ENCODE results near the gene CCNL2.
"Not testable (repeated sequence)": the region's sequence is repeated elsewhere in the genome, so short reads cannot be mapped to it uniquely, and the experiment has no call there.

CCNL2 gene

DNA sequence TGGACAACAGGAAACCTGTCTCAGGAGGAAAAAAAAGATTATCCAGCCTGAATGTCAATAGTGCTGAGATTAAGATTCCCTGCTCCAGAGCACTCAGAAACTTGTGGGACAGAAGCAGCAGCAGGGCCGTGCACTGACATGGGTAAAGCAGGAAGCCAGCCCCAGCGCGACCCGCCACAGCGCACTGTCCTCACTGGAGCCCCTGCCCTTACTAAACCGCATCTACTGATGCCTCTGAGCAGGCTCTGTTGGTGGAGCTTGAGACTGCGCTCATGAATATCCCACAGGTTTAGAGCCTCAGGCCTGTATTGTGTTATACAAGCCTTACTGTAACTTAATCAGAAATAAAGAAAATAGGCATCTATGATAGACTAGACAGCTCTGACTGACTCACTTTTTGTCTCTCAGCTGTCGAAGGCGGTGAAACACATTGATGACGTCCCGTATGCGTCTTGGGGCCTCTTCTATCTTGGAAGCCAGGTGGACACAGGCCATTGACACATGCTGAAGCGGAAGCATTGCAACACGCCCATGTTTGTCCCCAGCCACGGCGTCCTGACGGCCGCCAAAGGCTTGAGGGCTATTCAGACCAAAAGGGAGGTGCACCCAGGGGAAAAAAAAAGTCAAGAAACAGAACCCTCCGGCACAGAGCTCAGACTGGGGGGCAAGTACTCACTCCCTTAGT, 1.2 kb downstream of the CCNL2 start:
- DNase-seq: no peak

DNA sequence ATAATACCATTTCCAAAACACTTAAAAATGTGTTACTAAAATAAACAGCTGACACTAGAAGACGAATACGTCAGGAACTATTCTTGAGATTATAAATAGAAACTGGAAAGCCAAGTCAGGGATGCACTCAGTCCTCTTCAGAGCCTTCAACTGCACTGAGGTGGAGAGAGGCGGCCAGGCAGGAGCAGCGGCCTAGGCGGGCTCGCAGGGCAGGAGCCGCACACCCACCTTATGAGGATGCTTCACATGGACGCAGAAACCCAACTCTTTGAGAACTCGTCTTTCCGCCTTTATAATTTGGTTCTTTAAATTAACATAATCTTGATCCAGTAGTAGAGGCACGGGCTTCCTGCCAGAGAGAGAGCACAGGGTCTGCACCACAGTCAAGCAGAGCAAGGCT, 4.0 kb downstream of the CCNL2 start:
- no peak for DNase-seq

DNA sequence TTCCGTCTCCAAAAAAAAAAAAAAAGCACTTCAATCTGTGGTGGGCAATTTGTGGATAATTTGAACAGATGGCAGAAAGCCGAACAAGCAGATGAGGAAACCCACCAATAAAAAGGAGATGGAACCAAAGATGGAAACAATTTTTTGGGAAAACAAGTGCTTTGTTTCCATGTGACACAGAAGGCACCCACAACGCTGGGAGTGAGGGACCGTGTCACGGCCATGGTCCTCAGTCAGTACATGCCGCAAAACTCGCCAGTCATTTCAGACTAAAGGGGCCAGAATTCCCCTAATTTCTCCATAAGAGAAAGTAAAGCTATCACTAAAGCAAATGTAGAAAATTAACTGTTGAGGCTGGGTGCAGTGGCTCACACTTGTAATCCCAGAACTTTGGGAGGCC, 5.0 kb downstream of the CCNL2 start:
- DNase-seq: no peak

DNA sequence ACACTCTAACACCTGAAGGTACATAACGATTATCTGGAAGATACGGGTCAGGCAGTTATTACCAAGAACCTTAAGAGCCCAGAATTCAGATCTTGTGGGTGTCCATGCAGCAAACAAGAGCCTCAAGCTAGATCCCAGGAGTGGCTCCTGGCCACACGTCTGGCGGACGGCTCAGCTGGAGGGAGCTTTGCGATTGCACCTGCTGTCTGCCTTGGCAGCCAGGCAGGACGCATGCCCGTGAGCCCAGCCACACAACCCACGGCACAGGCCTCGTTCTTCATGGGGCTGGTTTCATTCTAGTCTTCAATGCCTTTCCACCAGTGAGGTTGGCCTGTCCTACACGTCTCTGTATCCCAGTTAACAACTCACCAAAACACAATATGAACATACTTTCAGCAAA, 5.7 kb downstream of the CCNL2 start:
- DNase-seq: no peak

DNA sequence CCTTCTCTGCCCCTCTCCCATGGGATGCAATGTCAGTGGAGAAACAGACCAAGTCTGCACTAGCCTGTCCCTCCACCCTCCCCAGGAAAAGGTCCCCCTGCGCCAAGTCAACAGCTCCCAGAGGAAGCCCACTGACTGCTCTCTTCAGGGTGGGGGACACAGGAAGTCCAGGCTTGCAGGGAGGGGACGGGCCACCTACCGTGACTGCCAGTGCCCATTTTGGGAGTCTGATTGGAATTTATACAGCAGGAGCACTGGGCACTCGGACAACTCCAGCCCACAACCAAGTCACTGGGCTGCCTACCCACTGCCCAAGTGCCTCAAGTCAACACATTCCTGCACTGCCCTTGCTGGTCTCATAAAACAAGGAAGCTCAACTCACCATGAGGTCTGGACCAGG, 6.1 kb downstream of the CCNL2 start:
- DNase-seq: no peak

DNA sequence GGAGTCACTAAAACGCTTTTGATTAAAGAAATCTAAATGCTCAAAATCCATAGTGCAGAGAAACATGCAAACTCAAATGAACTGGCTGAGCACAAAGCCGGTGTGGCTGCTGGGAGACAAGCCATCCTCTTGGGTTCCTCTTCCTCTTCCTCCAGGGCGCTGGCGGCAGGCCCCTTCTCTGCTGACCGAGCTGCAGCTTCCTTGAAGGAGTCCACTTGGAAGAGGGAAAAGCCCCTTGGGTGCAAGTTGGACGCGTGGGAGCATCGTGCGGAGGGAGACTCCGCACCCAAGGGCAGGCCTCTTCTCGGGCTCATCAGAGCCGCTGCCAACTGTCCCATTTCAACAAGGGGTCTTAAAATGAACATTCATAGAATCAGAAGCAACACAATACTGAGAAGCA, 7.9 kb downstream of the CCNL2 start:
- DNase-seq: no peak

DNA sequence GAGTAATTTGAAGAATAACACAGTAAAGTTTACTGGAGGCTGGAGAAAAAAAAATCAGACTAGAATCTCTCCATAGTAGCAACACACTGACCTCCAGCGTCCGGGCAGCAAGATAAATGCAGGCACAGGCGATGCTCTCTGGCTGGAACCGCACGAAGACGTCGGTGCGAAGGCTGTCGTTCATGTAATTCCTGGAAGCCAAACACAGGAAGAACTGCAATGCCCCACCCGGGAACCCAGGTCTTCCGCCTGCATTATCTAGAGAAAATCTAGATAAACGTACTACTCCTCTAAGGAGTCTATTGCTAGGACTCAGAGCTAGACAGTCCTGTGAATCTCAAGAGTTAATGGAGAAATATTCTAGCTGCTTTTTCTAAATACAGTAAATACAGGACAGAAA, 8.5 kb downstream of the CCNL2 start:
- no peak for DNase-seq

DNA sequence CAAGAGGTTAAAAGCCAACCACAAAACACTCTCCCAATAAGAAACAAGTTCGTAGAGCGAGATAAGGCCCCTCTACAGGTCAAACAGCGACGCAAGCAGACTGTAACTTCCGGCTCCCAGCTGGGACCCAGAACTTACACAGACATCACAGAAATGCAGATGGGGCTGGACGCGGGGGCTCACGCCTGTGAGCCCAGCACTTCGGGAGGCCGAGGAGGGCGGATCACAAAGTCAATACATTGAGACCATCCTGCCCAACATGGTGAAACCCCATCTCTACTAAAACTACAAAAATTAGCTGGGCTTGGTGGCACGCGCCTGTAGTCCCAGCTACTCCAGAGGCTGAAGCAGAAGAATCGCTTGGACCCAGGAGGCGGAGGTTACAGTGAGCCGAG, 11.1 kb downstream of the CCNL2 start:
- no peak for DNase-seq

DNA sequence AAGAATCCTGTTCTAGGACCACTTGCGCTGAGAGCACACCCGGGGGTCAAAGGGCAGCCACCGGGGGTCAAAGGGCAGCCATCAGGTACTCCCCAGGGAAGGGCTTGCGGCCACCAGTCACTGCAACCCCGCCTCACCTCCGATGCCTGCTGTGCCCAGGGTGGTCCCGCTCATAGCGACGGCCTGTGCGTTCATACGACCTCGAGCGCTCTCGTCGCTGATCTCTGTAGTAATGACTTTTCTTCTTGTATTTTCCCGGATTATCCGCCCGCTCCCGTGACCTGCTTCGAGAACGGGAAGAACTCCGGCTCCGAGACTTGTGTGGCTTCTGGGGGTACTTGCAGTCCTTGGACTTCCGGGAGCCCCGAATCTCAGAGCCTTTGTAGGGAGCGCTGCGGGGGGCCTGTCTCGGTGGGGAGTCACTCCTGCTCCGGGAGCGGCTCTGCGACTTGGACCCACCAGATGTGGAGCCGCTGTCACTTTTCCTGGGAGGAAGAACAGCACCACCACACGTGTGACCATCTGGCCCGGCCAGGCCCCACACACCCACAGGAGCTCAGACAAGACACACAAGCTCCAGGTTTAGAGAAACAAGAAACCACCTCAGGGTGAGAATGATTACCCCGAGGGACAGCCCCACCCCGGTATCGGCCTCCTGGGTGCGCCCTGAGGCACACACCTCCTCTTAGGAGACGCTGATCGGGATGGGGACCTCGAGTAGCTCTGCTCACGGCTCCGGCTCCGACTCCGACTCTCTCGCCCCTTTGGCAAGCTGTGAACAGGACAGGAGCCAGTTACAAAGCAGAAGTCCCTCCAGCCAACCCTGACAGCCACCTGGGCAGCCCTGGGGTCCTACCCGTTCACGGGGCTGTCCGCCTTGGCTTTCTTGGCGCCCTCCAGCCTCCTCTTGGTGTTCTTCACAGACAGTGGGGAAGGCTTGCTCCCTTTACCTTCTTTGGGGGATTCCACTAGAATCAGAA, 11.7 kb downstream of the CCNL2 start:
- DNase-seq: no peak

DNA sequence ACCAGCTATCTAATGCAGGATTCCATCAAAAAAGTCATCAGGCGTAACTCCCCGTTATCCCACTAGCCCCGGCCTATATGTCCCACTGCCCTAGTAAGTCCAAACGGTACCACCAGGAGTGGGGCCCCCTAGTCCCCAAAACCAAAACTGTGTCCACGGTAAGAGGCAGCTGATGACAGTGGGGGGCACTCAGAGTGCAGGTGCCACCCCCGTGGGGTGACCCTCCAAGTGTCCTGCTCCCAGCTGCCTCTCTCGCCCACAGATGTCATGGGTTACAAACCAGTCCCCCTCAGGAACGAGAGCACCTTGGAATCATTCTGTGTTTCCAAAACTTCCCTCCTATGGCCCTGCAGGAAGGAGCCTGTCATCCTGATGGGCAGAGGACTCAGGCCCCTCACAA, 13.2 kb downstream of the CCNL2 start:
- no peak for DNase-seq

DNA sequence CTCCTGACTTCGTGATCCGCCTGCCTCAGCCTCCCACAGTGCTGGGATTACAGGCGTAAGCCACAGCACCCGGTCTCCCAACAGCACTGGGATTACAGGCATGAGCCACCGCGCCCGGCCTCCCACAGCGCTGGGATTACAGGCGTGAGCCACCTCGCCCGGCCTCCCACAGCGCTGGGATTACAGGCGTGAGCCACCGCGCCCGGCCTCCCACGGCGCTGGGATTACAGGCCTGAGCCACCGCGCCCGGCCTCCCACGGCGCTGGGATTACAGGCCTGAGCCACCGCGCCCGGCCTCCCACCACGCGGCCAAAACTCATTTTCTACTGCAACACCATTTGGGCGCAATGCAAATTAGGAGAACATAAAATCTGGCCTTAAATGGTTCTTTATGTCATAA, 13.8 kb downstream of the CCNL2 start:
- DNase-seq: not testable (repeated sequence)

DNA sequence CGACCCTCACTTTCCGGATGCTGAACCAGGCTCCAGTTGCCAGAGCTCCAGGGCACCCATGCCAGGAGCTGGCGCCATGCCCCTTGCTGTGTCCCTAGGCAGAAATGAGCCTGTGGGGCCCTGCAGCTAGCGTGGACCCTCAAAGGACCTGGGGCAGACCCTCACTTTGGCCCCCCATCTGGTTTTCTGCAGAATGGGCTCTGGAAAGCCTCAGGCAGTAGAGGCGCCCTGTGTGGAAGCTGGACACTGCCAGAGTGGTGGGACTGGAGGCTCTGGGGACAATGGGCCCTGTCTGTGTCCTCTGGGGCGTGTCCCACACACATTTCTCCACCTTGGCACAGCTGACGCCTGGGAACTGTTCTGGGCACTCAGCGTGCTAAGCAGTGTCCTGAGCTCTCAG, 17.8 kb downstream of the CCNL2 start:
- DNase-seq: no peak

DNA sequence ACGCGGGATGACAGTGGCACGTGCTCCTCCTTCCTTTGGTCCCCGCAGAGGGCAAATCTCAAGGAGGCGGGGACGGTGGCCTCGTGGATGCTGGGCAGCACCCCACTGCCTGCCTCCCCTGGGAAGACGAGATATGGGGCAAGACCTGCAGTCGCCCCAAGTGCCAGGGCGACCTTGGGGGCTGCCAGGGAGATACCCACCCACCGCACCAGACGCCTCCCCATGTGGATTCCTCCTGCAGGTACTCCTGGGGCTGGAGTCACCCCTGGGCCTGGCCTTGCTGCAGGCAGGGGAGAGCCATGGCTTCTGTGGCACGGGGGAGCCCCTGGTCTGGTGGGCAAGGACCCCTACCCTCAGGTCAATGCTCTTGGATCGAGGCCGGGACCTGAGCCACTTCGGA, 18.3 kb downstream of the CCNL2 start:
- no peak for DNase-seq

DNA sequence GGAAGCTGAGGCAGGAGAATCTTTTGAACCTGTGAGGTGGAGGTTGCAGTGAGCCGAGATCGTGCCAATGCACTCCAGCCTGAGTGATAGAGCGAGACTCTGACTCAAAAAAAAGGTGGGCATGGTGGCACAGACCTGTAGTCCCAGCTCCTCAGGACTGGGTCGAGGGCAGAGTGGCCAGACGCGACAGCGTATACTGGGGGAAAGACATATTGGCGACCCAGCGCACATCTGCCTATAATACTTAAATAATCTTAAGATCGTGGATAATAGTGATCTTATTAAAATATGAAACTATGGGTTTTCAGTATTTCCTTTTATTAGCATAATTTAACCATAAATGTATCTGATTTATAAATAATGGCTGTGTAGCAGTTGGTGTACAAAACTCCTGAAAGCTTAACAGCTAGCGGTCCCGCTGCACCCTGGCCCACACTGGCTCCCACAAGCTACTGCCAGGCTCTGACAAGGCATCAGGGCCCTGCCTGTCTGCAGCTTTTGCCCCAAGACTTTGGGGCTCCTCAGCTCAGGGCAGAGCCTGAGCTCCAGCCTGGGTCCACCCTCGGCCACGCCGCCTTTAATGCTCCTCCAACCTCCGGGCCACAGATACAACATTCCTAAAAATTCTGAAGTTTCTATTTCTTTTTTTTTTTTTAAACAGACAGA, 21.5 kb downstream of the CCNL2 start:
- no peak for DNase-seq

DNA sequence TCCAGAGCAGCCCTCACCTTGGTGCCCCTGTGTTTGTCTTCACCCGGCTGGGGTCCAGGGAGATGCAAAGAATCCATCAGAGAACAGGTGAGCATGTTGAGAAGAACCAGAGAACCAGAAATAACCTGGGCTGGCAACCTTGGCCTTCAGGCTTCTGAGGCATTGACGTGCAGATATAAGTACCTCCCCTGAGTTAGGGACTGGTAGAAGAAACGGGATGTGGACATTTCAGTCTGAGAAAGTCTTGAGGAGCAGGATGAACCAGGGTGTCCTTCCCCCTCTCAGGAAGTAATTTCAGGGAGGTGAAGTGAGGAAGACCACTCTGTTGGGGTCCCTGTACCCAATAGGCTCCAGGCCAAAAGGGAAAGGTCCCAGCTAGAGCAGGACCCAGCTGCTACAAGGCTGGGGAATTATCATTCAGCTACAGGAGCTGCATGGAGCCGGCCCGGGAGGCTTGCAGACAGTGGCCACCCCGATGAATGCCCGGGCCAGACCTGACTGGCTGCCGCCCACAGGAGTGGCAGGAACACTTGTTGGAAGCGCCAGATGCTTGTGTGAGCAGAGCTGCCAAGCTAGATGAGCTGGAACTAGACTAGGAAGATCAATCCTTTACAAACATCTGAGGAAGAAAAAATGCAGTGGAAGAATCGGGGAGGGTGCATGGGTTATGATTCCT, 22.4 kb downstream of the CCNL2 start:
- DNase-seq: no peak

DNA sequence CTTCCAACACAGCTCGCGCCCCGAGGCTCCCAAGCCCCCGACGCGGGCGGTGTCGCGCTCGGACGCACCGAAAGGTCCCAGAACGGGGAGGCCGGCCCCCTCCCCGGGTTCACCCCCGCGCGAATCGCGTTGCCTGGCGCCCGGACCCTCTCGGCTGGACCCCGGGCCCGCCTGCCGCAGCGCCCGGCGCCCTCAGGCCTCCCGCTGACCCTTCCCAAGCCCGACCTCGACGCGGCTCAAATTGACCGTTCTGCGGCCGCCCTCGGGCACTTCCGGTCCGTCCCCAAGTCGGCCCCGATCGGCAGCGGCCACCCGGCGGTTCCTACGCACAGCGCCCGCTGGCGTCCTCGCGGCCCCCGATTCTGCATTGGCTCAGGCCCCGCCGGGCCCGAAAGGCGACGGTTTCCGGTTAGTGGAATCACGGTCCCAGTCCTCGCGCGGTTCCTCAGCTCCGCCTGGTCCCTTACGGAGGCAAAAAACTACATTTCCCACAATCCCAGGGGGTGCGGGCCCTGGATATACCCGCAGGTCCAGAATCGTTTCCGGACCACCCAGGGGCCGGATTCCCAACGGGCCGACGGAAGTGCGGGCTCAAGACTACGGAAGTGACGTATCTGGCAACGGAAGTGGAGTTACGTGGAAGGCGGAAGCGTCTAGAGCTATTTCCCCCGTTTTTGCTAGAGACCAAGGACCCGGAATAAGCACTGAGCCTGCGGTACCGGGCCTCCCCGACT, 24.0 kb downstream of the CCNL2 start, which contains the start of gene AURKAIP1:
Gene AURKAIP1 (minus strand): TSS at position 279 of the 734 bp plus-strand sequence. CDS start 451 bp downstream, outside the sequence.
- no peak for DNase-seq

DNA sequence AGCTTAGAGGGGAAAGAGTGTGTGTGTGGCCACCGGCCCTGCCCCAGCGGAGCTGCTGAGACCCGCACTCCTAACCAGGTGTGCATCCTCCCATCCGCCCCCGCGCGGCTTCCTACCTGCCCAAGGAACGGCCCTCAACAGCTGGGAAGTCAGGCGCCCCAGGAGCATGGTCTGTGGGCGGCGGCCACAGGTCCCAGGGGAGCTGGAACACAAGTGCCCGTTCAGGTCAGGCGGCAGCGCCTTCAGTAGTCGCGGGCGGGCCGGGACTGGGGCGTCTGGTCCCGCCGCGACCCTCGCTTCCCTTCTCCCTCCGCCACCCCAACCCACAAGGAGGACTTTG, 24.6 kb downstream of the CCNL2 start:
- no peak for DNase-seq

DNA sequence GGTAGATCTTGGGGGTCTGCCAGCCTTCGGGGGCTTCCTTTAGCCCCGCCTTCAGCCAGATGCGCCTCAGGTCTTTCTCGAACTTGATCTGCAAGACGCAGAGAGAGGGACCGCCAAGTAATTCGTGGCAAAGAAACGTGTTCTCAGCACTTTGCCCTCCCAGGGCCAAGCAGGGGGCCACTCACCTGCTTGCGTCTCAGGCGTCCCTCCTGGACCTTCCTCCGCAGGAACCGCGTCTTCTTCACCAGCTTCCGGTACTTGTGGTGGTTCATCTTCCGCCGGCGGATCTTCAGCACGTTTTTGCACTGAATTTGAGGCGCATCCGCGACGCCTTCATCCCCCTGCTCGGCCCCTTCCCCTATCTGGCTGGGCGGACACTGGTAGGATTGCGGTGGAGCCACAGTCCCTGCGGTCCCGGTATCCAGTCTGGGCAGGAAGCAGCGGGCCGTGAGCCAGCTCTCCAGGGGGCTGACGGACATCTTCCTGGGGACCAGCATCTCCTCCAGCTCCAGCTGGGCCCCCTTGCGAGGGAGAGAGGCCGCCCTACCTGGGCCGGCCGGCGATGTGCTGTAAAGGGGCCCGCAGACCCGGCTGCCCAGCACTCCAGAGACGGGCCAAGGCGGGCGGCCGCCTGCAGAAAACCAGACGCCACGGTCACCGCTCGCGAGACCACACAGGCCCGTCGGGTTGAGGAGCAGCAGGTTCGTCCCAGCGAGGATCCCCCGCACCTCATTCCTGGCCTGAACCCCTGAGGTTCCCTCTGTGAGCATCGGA, 25.1 kb downstream of the CCNL2 start:
- DNase-seq: no peak

DNA sequence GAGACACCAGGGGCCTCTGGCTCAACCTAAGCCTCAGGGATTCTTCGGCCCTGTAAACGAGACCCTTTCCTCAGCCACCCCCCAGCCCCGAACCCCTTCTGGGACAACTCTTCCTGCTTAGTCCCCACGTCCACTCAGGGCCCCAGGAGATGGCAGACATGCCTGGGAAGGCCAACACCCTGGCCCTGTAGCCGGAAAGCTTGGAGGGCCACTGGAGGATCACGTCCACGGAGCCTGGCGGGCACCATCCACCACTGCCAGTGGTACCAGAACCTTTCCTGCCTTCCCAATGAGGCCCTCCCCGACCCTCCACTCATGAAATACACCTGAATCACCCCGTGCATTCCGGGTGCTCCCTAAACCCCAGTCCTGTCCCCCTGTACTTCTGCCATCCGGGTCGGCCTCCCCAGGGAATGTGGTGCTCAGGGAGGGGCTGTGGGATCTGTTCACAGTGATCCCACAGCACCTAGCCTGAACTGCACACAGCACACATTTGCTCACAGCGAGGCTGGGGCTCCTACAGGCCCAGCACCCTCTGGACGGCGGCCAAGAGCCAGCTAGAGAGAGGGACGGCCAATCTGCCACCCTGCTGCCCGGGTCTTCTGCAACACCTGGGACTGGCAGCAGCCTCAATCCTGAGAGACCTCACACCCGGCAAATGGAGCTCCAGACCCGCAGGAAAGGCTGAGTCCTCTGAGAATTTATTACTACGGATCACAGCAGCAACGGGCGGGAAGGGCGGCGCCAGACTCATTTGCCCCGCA, 25.9 kb downstream of the CCNL2 start:
- DNase-seq: no peak

DNA sequence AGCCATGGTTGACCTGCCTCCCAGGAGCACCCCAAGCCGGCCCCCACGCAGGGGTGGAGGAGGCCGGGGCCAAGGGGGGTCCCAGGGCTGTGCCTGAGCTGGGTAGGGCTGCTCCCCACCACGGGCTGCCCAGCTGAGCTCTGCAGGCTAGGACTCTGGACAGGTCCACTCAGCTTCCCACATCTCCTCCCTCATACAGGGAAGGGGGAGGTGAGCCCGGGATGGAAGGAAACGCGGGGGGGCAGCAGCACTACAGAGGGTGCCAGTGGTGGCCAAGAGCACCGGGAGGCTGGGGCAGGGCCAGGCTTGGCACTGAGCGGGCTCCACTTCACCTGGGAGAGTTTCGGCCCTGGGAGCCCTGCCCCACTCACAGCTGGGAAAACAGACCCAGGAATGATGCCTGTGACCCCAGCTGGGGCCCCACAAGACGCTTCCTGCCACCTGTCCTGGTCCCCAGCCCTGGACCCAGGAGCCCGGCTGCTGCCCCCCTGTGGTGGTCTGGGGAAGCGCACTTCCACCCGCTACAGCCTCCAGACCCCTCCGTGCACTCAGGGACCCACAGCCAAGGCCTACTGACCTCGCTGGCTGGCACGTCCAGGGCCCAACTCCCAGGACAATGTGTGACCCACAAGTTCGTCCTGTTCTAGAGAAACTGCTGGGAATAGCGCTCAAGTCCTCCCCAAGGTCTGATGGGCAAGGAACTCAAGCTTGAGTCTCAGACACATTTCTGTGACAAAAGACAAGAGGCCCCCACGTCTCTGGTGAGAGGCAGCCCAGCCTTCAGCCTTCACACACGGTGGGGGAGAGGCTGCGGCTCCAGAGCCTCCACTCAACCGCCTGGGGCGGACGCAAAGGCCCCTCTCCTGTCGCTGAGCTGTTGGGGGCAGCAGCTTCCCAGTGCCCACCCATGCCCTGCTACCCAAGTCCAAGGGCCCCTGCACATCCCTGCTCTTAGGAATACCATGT, 27.1 kb downstream of the CCNL2 start:
- no peak for DNase-seq

Data from cortex of kidney (tissue), 1 donor.